H1 (cell line): ENCODE measurements around the gene ZBP1. TPM values are rescaled to one million over a fixed set of nuclear protein-coding genes. Genes with fewer than 3 reads are reported as not detected.

ENCODE experiments used
- CTCF ChIA-PET: fragments of 300-600 bp; sonication (Branson Sonifier 250); formaldehyde crosslinking; loops from one replicate; lab custom pipeline; 2021; ENCODE audit not compliant: partially characterized antibody; lab: Charles Lee
- POLR2A ChIA-PET: fragments of 300-600 bp; sonication (Branson Sonifier 250); formaldehyde crosslinking; loops from one replicate; lab custom pipeline; 2021; ENCODE audit warnings: inconsistent platforms; ENCODE audit not compliant: partially characterized antibody; lab: Charles Lee
- DNase-seq, 2 experiments: peaks; one replicate each; pipeline versions ENCODE4 v3.0.0 to v3.0.0-alpha.2; 2010 to 2022; ENCODE audit warnings: low spot score in 2 of 2, low read depth in 1 of 2, mixed read lengths in 1 of 2
- FAIRE-seq: peaks from 2 replicates; lab custom pipeline; 2011; peaks lifted over from hg19 to GRCh38; lab: Jason Lieb, UNC
- H2AFZ ChIP-seq: 2 replicates; pipeline ENCODE4 v1.8.1; 2012; ENCODE audit warnings: low read length, inconsistent platforms
- H2AK5ac ChIP-seq: 2 replicates; pipeline ENCODE4 v1.6.1; 2013; ENCODE audit warnings: low read depth, low read length
- H2BK120ac ChIP-seq: replicated peaks from 2 replicates; pipeline ENCODE3; 2013; ENCODE audit warnings: low read depth, low read length, inconsistent platforms
- H2BK12ac ChIP-seq: 2 replicates; pipeline ENCODE4 v1.6.1; 2013; ENCODE audit warnings: low read depth, low read length
- H2BK15ac ChIP-seq: 2 replicates; pipeline ENCODE4 v1.6.1; 2013; ENCODE audit warnings: low read length
- H2BK20ac ChIP-seq: 2 replicates; pipeline ENCODE4 v1.6.1; 2013; ENCODE audit warnings: low read length
- H2BK5ac ChIP-seq: 2 replicates; pipeline ENCODE4 v1.6.1; 2013; ENCODE audit warnings: low read depth, low read length
- H3K14ac ChIP-seq: 2 replicates; pipeline ENCODE4 v1.6.1; 2013; ENCODE audit warnings: inconsistent platforms; ENCODE audit not compliant: insufficient read length
- H3K18ac ChIP-seq: 2 replicates; pipeline ENCODE4 v1.6.1; 2013; ENCODE audit warnings: low read length; ENCODE audit errors: extremely low read depth
- H3K23ac ChIP-seq: 2 replicates; pipeline ENCODE4 v1.6.1; 2013; ENCODE audit warnings: inconsistent platforms; ENCODE audit not compliant: insufficient read length
- H3K23me2 ChIP-seq: 2 replicates; pipeline ENCODE4 v1.6.1; 2013; ENCODE audit warnings: low read depth, low read length
- H3K27ac ChIP-seq: 2 replicates; pipeline ENCODE4 v1.6.1; 2011; ENCODE audit warnings: low read depth, low read length, inconsistent platforms
- H3K27me3 ChIP-seq, 4 experiments: replicated peaks in 1 of 4; 1 replicate in 1 of 4; 2 replicates in 3 of 4; pipeline versions ENCODE4 v1.6.1 to v1.8.1; 2011 to 2013; ENCODE audit warnings: low read length in 3 of 4, mild to moderate bottlenecking in 3 of 4, inconsistent platforms in 2 of 4, mixed read lengths in 2 of 4, moderate library complexity in 1 of 4; ENCODE audit not compliant: control insufficient read depth in 3 of 4, insufficient read depth in 3 of 4; ENCODE audit errors: extremely low read depth in 1 of 4
- H3K36me3 ChIP-seq, 4 experiments: 2 replicates each; pipeline versions ENCODE4 v1.6.1 to v1.8.1; 2011 to 2013; ENCODE audit warnings: mild to moderate bottlenecking in 4 of 4, low read length in 3 of 4, moderate library complexity in 2 of 4, control low read depth in 1 of 4, inconsistent platforms in 1 of 4; ENCODE audit not compliant: insufficient read depth in 4 of 4, control insufficient read depth in 2 of 4
- H3K4ac ChIP-seq: replicated peaks from 2 replicates; pipeline ENCODE3; 2013; ENCODE audit warnings: low read length, low read depth, mixed read lengths, inconsistent platforms; ENCODE audit not compliant: insufficient read length
- H3K4me1 ChIP-seq, 4 experiments: replicated peaks in 1 of 4; 1 replicate in 1 of 4; 2 replicates in 3 of 4; pipeline versions ENCODE4 v1.6.1 to v1.8.1; 2011 to 2013; ENCODE audit warnings: low read length in 3 of 4, inconsistent platforms in 2 of 4, mixed read lengths in 1 of 4; ENCODE audit not compliant: insufficient read depth in 4 of 4, control insufficient read depth in 3 of 4
- H3K4me2 ChIP-seq, 2 experiments: 2 replicates each; pipeline versions ENCODE4 v1.6.1 to v1.8.1; 2011 to 2013; ENCODE audit warnings: low read depth in 2 of 2, low read length in 2 of 2, control low read depth in 1 of 2, inconsistent platforms in 1 of 2, mild to moderate bottlenecking in 1 of 2; ENCODE audit not compliant: insufficient read depth in 1 of 2
- H3K4me3 ChIP-seq, 4 experiments: fragments of 200-600, 300-600 bp in 1 of 4; sonication (generic), shearing (Covaris generic), sonication (Bioruptor Twin) in 1 of 4; 2 replicates each; pipeline versions ENCODE4 v1.5.1 to v1.8.1; 2011 to 2016; ENCODE audit warnings: low read length in 4 of 4, low read depth in 3 of 4, control low read depth in 2 of 4, inconsistent platforms in 2 of 4, mild to moderate bottlenecking in 2 of 4, mixed read lengths in 1 of 4, moderate library complexity in 1 of 4; ENCODE audit not compliant: insufficient read depth in 2 of 4; ENCODE audit errors: extremely low read depth in 1 of 4
- H3K56ac ChIP-seq: replicated peaks from 2 replicates; pipeline ENCODE3; 2013; ENCODE audit warnings: low read depth, mild to moderate bottlenecking, mixed read lengths, low read length, inconsistent platforms; ENCODE audit not compliant: insufficient read length
- H3K79me1 ChIP-seq: 2 replicates; pipeline ENCODE4 v1.6.1; 2013; ENCODE audit warnings: low read depth, low read length, control low read depth
- H3K79me2 ChIP-seq, 2 experiments: 2 replicates each; pipeline versions ENCODE4 v1.6.1 to v1.8.1; 2012 to 2013; ENCODE audit warnings: low read length in 2 of 2, mild to moderate bottlenecking in 2 of 2, inconsistent platforms in 1 of 2; ENCODE audit not compliant: insufficient read depth in 2 of 2, control insufficient read depth in 1 of 2
- H3K9ac ChIP-seq, 4 experiments: replicated peaks in 1 of 4; 1 replicate in 1 of 4; 2 replicates in 3 of 4; pipeline versions ENCODE4 v1.6.1 to v1.8.1; 2011 to 2013; ENCODE audit warnings: low read depth in 3 of 4, low read length in 3 of 4, control low read depth in 2 of 4, mild to moderate bottlenecking in 2 of 4, moderate library complexity in 2 of 4, inconsistent platforms in 1 of 4; ENCODE audit errors: extremely low read depth in 1 of 4
- H3K9me3 ChIP-seq, 2 experiments: 2 replicates each; pipeline versions ENCODE4 v1.6.1 to v1.8.1; 2012 to 2013; ENCODE audit warnings: mild to moderate bottlenecking in 2 of 2, moderate library complexity in 2 of 2, control low read depth in 1 of 2, inconsistent platforms in 1 of 2, low read depth in 1 of 2, low read length in 1 of 2, mixed read lengths in 1 of 2; ENCODE audit not compliant: insufficient read depth in 2 of 2
- H4K20me1 ChIP-seq, 2 experiments: replicated peaks in 1 of 2; 2 replicates each; pipeline versions ENCODE3 to v1.8.1; 2011 to 2013; ENCODE audit warnings: inconsistent platforms in 2 of 2, low read length in 2 of 2, mild to moderate bottlenecking in 1 of 2; ENCODE audit not compliant: insufficient read depth in 2 of 2, control insufficient read depth in 1 of 2
- H4K5ac ChIP-seq: 2 replicates; pipeline ENCODE4 v1.6.1; 2013; ENCODE audit warnings: low read length, low read depth, mixed read lengths, inconsistent platforms; ENCODE audit not compliant: insufficient read length
- H4K8ac ChIP-seq: 2 replicates; pipeline ENCODE4 v1.8.0; 2013; ENCODE audit warnings: mild to moderate bottlenecking, moderate library complexity, low read length, inconsistent platforms; ENCODE audit not compliant: insufficient read depth; ENCODE audit errors: extremely low read depth
- H4K91ac ChIP-seq: replicated peaks from 2 replicates; pipeline ENCODE3; 2013; ENCODE audit warnings: low read length, mixed read lengths, inconsistent platforms; ENCODE audit not compliant: insufficient read length
- ASH2L ChIP-seq: fragments of 200-600, 300-600 bp; sonication (generic); IDR thresholded peaks from one replicate; pipeline ENCODE4 v1.7.1; 2017; ENCODE audit warnings: low read length
- RBBP5 ChIP-seq: IDR thresholded peaks from 2 replicates; pipeline ENCODE4 v1.7.1; 2012; ENCODE audit warnings: low read depth, mild to moderate bottlenecking, inconsistent platforms, low read length, moderate library complexity, borderline replicate concordance
- SIX5 ChIP-seq: IDR thresholded peaks from 2 replicates; pipeline ENCODE4 v1.6.1; 2011; ENCODE audit warnings: mild to moderate bottlenecking, low read depth, low read length
- WGBS, 2 experiments: shearing (Covaris generic) in 1 of 2; methylation state at CpG; one replicate each; pipeline versions ENCODE4 v1.1.6 to v1.1.7; 2013 to 2015; ENCODE audit warnings: low lambda C conversion rate in 2 of 2, mixed read lengths in 2 of 2, inconsistent platforms in 1 of 2, low coverage in 1 of 2, missing lambda C conversion rate in 1 of 2; ENCODE audit not compliant: insufficient replicate concordance in 2 of 2, insufficient coverage in 1 of 2, insufficient read length in 1 of 2; ENCODE audit errors: extremely low coverage in 1 of 2, missing lambda C conversion rate in 1 of 2; 5-methylcytosine and 5-hydroxymethylcytosine counted together
- polyA plus RNA-seq, 7 experiments: library from polyadenylated mRNA; depleted of rRNA in 3 of 7; stranded (reverse) in 5 of 7; unstranded in 2 of 7; fragments of >200 nt in 5 of 7; fragments of 200-250 nt in 2 of 7; gene quantifications; 1 replicate in 5 of 7; 2 replicates in 1 of 7; 4 replicates in 1 of 7; pipeline versions ENCODE4 v1.2.1 to v1.2.3, GENCODE V29; 2011 to 2013; ENCODE audit warnings: missing spikeins in 2 of 7, mixed read lengths in 2 of 7
- total RNA-seq: library from RNA; stranded (reverse); fragmentation: NEBNext Ultra II Directional; extraction: Animal tissue kit (Norgen Biotek cat#: 25700); gene quantifications from 2 replicates; pipeline ENCODE4 v1.2.1, GENCODE V29; 2021

Gene ZBP1
- total and polyA plus RNA-seq, 2 of the 8 experiments (the other 6 are each of a cell fraction or from before 2014, with no cell fraction given) = not detected

DNA sequence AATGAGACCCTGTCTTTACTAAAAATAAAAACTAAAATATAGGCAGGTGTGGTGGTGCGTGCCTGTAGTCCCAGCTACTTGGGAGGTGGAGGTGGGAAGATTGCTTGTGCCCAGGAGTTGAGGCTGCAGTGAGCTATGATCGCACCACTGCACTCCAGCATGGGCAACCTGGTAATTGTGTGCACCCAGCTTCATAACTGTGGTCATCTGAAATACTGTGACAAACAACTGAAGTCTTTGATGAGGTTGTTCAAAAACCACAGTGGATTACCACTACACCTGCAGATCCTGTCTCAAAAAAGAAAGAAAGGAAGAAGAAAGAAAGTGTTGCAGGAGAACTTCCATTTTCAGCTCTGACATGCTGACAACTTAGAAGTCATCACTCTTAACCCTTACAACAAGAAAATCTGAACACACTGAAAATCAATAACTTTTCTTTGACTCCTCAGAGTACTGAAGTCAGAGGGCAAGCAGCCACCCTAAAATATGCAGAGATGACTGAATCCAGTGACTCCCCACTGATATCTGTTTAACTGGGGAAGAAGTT is 13.8 kb upstream of the ZBP1 start:
- H3K36me3 ChIP-seq = no peaks in the 10 kb centered on the region
- no peak overlapping the region for H3K18ac ChIP-seq
- no peak overlapping the region for H3K14ac ChIP-seq
- H3K79me2 ChIP-seq = no peaks in the 10 kb centered on the region
- H2AFZ ChIP-seq = no peak overlapping the region
- H3K23me2 ChIP-seq = no peaks in the 10 kb centered on the region
- H3K79me1 ChIP-seq = no peaks in the 10 kb centered on the region
- H3K27me3 ChIP-seq = no peaks in the 10 kb centered on the region
- H4K91ac ChIP-seq = no peak overlapping the region
- no peak overlapping the region for H2AK5ac ChIP-seq
- H3K56ac ChIP-seq = no peak overlapping the region
- H3K23ac ChIP-seq = no peak overlapping the region
- CTCF ChIA-PET = interaction anchor here (0.7 kb wide), 1 partner anchor 11 kb away, joined by 3 read pairs; no protein-coding TSS in a partner anchor
- DNase-seq (no peak), FAIRE-seq (no peak)
- H3K4me3 ChIP-seq = no peak overlapping the region
- H2BK120ac ChIP-seq = no peak overlapping the region
- H2BK5ac ChIP-seq = no peak overlapping the region
- no peaks in the 10 kb centered on the region for H4K20me1 ChIP-seq
- no peak overlapping the region for H2BK20ac ChIP-seq
- WGBS, 2 experiments = 87% methylated on average over 2 of the region's 2 CpGs; no CpG with 5 or more reads in 1 of the 2 experiments
- H3K9me3 ChIP-seq = no peaks in the 10 kb centered on the region
- no peak overlapping the region for H3K9ac ChIP-seq
- no peak overlapping the region for H2BK15ac ChIP-seq
- H2BK12ac ChIP-seq = no peak overlapping the region
- H4K5ac ChIP-seq = no peak overlapping the region
- no peak overlapping the region for H3K4ac ChIP-seq
- no peaks in the 10 kb centered on the region for H3K4me1 ChIP-seq
- no peak overlapping the region for H3K27ac ChIP-seq
- H4K8ac ChIP-seq = no peak overlapping the region
- TF ChIP-seq ASH2L (no peak), RBBP5 (no peak), SIX5 (no peak)
- no peak overlapping the region for H3K4me2 ChIP-seq
- POLR2A ChIA-PET = no interaction called here
